Lower leg skin (tissue), 3 donors: ENCODE measurements around the gene USP33.

Experiments used
- CTCF ChIP-seq, 3 donors: fragments of 450-650 bp; IDR thresholded peaks; one replicate each; pipeline ENCODE4 v1.5.1; 2016; ENCODE audit warnings: antibody characterized with exemption in 3 of 3, mild to moderate bottlenecking in 3 of 3, moderate library complexity in 2 of 3
- POLR2A ChIP-seq, 2 donors: fragments of 450-650 bp; IDR thresholded peaks; one replicate each; pipeline ENCODE4 v1.6.1; 2016 to 2017; ENCODE audit warnings: antibody characterized with exemption in 2 of 2, mild to moderate bottlenecking in 1 of 2, moderate library complexity in 1 of 2

- TF ChIP-seq CTCF (IDR thresholded peaks at IDR 0.05): no peak
- no peak for TF ChIP-seq POLR2A (IDR thresholded peaks at IDR 0.05)
Measured at GRCh38 chr1:77739235-77739634, 20.4 kb downstream of the USP33 start.
